KMS-11 (cell line): ENCODE results near the gene ARHGEF28.

Experiments
- H2AFZ ChIP-seq: fragments of 200-600 bp; sonication (generic); 2 replicates; pipeline ENCODE4 v1.6.1; 2016; ENCODE audit warnings: antibody characterized with exemption, mixed run types, low read depth
- H3K27ac ChIP-seq: fragments of 200-600 bp; sonication (generic); 2 replicates; pipeline ENCODE4 v1.6.1; 2016; ENCODE audit warnings: mild to moderate bottlenecking, mixed run types
- H3K27me3 ChIP-seq: fragments of 200-600 bp; sonication (generic); 2 replicates; pipeline ENCODE4 v1.6.1; 2017; ENCODE audit warnings: mild to moderate bottlenecking, low read depth, mixed run types, moderate library complexity; ENCODE audit not compliant: insufficient read depth
- H3K36me3 ChIP-seq: fragments of 200-600 bp; sonication (generic); 2 replicates; pipeline ENCODE4 v1.6.1; 2017; ENCODE audit warnings: mild to moderate bottlenecking, mixed run types; ENCODE audit not compliant: insufficient read depth
- H3K4me1 ChIP-seq: fragments of 200-600 bp; sonication (generic); 2 replicates; pipeline ENCODE4 v1.6.1; 2016; ENCODE audit warnings: mild to moderate bottlenecking, low read depth, mixed run types; ENCODE audit not compliant: poor library complexity, severe bottlenecking
- H3K4me2 ChIP-seq: fragments of 200-600 bp; sonication (generic); 2 replicates; pipeline ENCODE4 v1.7.0; 2016; ENCODE audit warnings: mild to moderate bottlenecking, mixed run types
- H3K4me3 ChIP-seq: fragments of 200-600 bp; sonication (generic); IDR thresholded peaks from 2 replicates; pipeline ENCODE4 v1.6.1; 2017; ENCODE audit warnings: low read depth, low read length, mixed read lengths; ENCODE audit not compliant: insufficient read depth
- H3K79me2 ChIP-seq: fragments of 200-600 bp; sonication (generic); 2 replicates; pipeline ENCODE4 v1.6.1; 2016; ENCODE audit warnings: low read depth, mixed run types; ENCODE audit not compliant: insufficient read depth
- H3K9ac ChIP-seq: fragments of 200-600 bp; sonication (generic); 2 replicates; pipeline ENCODE4 v1.6.1; 2016; ENCODE audit warnings: mild to moderate bottlenecking, mixed run types
- H4K20me1 ChIP-seq: fragments of 200-600 bp; sonication (generic); 2 replicates; pipeline ENCODE4 v1.6.1; 2016; ENCODE audit warnings: mild to moderate bottlenecking, mixed run types; ENCODE audit not compliant: insufficient read depth
- TF ChIP-seq, protein P1 (sequence below): fragments of 200-600 bp; sonication (generic); conservative IDR thresholded peaks from 2 replicates; pipeline ENCODE4 v1.6.1; 2017; ENCODE audit warnings: low read depth, mild to moderate bottlenecking, antibody characterized with exemption, low read length, moderate library complexity, mixed read lengths

Gene ARHGEF28

DNA sequence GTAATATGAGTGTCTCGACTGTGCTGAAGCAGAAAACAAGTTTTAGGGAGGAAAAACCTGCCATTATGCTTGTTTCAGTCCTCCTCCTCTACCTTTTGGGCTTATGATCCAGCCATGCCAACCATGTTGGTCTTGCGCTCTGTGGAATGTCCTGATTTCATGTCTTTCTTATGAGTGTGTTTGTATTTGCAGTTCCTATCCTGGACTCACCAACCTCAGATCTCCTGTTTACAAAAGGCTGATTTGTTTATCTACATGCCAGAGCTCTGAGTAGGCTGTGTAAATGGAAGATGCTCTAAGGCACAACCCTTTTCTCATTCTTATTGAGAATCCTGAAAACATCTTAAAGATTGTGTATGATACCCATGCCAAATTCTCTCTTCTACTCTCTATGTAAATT lies 138.6 kb downstream of the ARHGEF28 start:
- no peak overlapping the region for H3K4me2 ChIP-seq
- H3K4me3 ChIP-seq = no peak overlapping the region
- H3K36me3 ChIP-seq = no peaks in the 10 kb centered on the region
- no peak overlapping the region for H3K9ac ChIP-seq
- no peaks in the 10 kb centered on the region for H3K27me3 ChIP-seq
- H2AFZ ChIP-seq = no peak overlapping the region
- H3K4me1 ChIP-seq = peaks cover 7% of the 10 kb centered on the region
- no peak overlapping the region for H3K27ac ChIP-seq
- no peaks in the 10 kb centered on the region for H4K20me1 ChIP-seq
- TF ChIP-seq, protein P1, sequence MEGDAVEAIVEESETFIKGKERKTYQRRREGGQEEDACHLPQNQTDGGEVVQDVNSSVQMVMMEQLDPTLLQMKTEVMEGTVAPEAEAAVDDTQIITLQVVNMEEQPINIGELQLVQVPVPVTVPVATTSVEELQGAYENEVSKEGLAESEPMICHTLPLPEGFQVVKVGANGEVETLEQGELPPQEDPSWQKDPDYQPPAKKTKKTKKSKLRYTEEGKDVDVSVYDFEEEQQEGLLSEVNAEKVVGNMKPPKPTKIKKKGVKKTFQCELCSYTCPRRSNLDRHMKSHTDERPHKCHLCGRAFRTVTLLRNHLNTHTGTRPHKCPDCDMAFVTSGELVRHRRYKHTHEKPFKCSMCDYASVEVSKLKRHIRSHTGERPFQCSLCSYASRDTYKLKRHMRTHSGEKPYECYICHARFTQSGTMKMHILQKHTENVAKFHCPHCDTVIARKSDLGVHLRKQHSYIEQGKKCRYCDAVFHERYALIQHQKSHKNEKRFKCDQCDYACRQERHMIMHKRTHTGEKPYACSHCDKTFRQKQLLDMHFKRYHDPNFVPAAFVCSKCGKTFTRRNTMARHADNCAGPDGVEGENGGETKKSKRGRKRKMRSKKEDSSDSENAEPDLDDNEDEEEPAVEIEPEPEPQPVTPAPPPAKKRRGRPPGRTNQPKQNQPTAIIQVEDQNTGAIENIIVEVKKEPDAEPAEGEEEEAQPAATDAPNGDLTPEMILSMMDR = no peak
- no peaks in the 10 kb centered on the region for H3K79me2 ChIP-seq

DNA sequence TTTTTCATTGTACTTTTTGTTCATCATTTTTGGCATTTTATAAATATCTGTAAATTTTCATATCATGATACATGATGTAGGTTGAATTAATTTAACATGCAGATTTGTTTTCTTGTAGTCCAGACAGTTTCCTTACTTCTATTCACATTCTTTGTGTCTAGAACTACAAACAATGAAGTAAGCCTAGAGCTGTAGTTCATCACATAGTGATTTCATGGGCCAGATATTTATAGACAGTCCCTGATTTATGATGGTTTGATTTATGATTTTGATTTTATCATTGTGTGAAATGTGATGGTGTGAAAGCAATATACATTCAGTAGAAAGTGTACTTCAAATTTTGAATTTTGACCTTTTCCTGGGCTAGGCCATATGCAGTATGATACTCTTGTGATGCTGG lies 139.0 kb downstream of the ARHGEF28 start:
- H3K4me3 ChIP-seq = no peak overlapping the region
- no peaks in the 10 kb centered on the region for H3K27me3 ChIP-seq
- H4K20me1 ChIP-seq = no peaks in the 10 kb centered on the region
- H3K4me2 ChIP-seq = no peak overlapping the region
- TF ChIP-seq, protein P1 = no peak
- H3K36me3 ChIP-seq = no peaks in the 10 kb centered on the region
- peaks cover 3% of the 10 kb centered on the region for H3K4me1 ChIP-seq
- H3K27ac ChIP-seq = no peak overlapping the region
- no peak overlapping the region for H2AFZ ChIP-seq
- H3K79me2 ChIP-seq = no peaks in the 10 kb centered on the region
- H3K9ac ChIP-seq = no peak overlapping the region

DNA sequence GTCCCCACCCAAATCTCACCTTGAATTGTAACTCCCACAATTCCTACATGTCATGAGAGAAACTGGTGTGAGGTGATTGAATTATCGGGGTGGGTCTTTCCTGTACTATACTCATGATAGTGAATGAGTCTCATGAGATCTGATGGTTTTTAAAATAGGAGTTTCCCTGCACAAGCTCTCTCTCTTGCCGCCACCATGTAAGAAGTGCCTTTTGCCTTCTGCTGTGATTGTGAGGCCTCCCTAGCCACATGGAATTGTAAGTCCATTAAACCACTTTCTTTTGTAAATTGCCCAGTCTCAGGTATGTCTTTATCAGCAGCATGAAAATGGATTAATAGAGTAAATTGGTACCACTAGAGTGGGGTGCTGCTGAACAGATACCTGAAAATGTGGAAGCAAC lies 140.9 kb downstream of the ARHGEF28 start:
- Histone ChIP-seq H3K9ac (no peak overlapping the region), H3K4me3 (no peak overlapping the region), H3K27ac (no peak overlapping the region), H3K36me3 (no peaks in the 10 kb centered on the region), H3K27me3 (no peaks in the 10 kb centered on the region), H3K4me2 (no peak overlapping the region), H2AFZ (no peak overlapping the region), H3K79me2 (no peaks in the 10 kb centered on the region), H3K4me1 (no peaks in the 10 kb centered on the region), H4K20me1 (no peaks in the 10 kb centered on the region)
- TF ChIP-seq, protein P1 = no peak

DNA sequence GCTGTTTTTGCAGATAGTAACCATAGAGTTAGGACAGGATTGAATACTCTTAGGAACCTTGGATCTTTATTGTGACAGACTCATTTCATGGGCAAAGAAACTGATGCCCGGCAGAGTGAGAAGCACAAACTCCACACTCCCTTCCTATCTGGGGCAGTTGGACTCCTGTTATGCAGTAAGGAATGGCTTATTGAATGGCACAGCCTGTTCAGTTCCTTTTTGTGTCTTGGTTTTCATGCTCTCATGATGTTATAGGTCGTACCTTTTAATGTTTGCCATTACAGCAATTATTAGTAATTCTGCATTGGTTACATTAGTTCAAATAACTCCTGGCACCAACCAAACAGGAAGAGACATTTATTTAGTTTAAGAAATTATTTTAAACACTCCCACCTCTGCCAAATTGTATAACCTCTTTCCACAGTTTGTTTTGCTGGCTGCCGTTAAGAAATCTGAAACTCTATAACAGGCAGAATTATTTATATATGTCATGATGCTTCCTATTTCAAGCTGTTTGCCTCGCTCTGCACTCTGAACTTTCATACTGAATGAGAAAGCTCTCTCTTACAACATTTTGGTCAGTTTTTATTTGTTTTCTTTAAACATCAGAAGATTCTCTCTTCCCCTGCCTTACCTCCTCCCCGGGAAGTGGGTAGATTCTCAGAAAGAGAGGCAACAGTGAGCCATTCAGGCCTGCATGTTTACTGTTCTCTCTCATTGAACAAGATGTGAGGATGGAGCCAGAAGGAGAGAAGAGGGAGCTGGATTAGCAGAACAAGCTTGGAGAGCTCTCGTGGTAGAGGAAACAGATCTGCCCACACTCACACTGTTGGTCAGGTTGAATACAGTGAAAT lies 144.4 kb downstream of the ARHGEF28 start:
- no peaks in the 10 kb centered on the region for H3K79me2 ChIP-seq
- H3K27ac ChIP-seq = no peak overlapping the region
- TF ChIP-seq, protein P1 = no peak
- H3K36me3 ChIP-seq = no peaks in the 10 kb centered on the region
- no peaks in the 10 kb centered on the region for H3K27me3 ChIP-seq
- no peak overlapping the region for H2AFZ ChIP-seq
- H3K4me1 ChIP-seq = no peaks in the 10 kb centered on the region
- no peak overlapping the region for H3K4me2 ChIP-seq
- H4K20me1 ChIP-seq = no peaks in the 10 kb centered on the region
- H3K9ac ChIP-seq = no peak overlapping the region
- H3K4me3 ChIP-seq = no peak overlapping the region
